HEK293 (cell line): Measurements from ENCODE around the gene SLC38A8.

Experiments used
- CTCF ChIA-PET: fragments of 350-600 bp; formaldehyde crosslinking; extraction: SDS; loops from one replicate; lab custom pipeline; 2021; ENCODE audit warnings: antibody characterized with exemption; lab: Yijun Ruan, JAX
- POLR2A ChIA-PET: fragments of 300-600 bp; formaldehyde crosslinking; extraction: SDS; loops from one replicate; lab custom pipeline; 2020; ENCODE audit warnings: antibody characterized with exemption, inconsistent platforms; lab: Yijun Ruan, JAX
- H3K27ac ChIP-seq: fragments of 200-500 bp; sonication (Bioruptor generic); 2 replicates; pipeline ENCODE4 v1.5.1; 2014; ENCODE audit warnings: low read depth, low read length, control low read depth, inconsistent platforms; ENCODE audit errors: extremely low read depth
- H3K36me3 ChIP-seq, 2 experiments: fragments of 200-500 bp in 1 of 2; sonication (Bioruptor generic) in 1 of 2; 1 replicate in 1 of 2; 2 replicates in 1 of 2; pipeline ENCODE4 v1.5.1; 2014 to 2017; ENCODE audit warnings: inconsistent platforms in 2 of 2, low read length in 2 of 2; ENCODE audit not compliant: control insufficient read depth in 2 of 2, insufficient read depth in 1 of 2
- H3K4me1 ChIP-seq: fragments of 200-500 bp; sonication (Bioruptor generic); 2 replicates; pipeline ENCODE4 v1.5.1; 2014; ENCODE audit warnings: mild to moderate bottlenecking, low read length, inconsistent platforms; ENCODE audit not compliant: control insufficient read depth, insufficient read depth
- H3K4me3 ChIP-seq: 2 replicates; pipeline ENCODE4 v1.5.1; 2011; ENCODE audit warnings: low read depth, mild to moderate bottlenecking, control low read depth, low read length, moderate library complexity
- H3K9me3 ChIP-seq: fragments of 200-500 bp; sonication (Bioruptor generic); 2 replicates; pipeline ENCODE4 v1.5.1; 2014; ENCODE audit warnings: low read depth, low read length, inconsistent platforms; ENCODE audit not compliant: control insufficient read depth, insufficient read depth
- ZNF530 ChIP-seq: fragments of 450-650 bp; formaldehyde crosslinking; IDR thresholded peaks from 2 replicates; pipeline ENCODE4 v1.5.1; 2016; ENCODE audit warnings: low read depth, missing biosample characterization, missing genetic modification characterization

Gene SLC38A8

GRCh38 chr16:83960521-83961249 is 81.9 kb downstream of the SLC38A8 start:
- Histone ChIP-seq H3K36me3 (no peaks in the 10 kb centered on the region), H3K9me3 (no peaks in the 10 kb centered on the region), H3K4me1 (no peaks in the 10 kb centered on the region), H3K4me3 (no peak overlapping the region), H3K27ac (no peak overlapping the region)
- ChIA-PET POLR2A (no interaction called here), CTCF (interaction anchor here (0.7 to 1.3 kb wide), 3 partner anchors 29 to 105 kb away, joined by 3 to 4 read pairs (median 3); no protein-coding TSS in a partner anchor)
- no peak for TF ChIP-seq ZNF530 (tag by site-specific recombination)
